ENCODE results near the gene NLRC3.
"Not testable (repeated sequence)": the region's sequence is repeated elsewhere in the genome, so short reads cannot be mapped to it uniquely, and the experiment has no call there.

NLRC3 gene, protein sequence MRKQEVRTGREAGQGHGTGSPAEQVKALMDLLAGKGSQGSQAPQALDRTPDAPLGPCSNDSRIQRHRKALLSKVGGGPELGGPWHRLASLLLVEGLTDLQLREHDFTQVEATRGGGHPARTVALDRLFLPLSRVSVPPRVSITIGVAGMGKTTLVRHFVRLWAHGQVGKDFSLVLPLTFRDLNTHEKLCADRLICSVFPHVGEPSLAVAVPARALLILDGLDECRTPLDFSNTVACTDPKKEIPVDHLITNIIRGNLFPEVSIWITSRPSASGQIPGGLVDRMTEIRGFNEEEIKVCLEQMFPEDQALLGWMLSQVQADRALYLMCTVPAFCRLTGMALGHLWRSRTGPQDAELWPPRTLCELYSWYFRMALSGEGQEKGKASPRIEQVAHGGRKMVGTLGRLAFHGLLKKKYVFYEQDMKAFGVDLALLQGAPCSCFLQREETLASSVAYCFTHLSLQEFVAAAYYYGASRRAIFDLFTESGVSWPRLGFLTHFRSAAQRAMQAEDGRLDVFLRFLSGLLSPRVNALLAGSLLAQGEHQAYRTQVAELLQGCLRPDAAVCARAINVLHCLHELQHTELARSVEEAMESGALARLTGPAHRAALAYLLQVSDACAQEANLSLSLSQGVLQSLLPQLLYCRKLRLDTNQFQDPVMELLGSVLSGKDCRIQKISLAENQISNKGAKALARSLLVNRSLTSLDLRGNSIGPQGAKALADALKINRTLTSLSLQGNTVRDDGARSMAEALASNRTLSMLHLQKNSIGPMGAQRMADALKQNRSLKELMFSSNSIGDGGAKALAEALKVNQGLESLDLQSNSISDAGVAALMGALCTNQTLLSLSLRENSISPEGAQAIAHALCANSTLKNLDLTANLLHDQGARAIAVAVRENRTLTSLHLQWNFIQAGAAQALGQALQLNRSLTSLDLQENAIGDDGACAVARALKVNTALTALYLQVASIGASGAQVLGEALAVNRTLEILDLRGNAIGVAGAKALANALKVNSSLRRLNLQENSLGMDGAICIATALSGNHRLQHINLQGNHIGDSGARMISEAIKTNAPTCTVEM

DNA sequence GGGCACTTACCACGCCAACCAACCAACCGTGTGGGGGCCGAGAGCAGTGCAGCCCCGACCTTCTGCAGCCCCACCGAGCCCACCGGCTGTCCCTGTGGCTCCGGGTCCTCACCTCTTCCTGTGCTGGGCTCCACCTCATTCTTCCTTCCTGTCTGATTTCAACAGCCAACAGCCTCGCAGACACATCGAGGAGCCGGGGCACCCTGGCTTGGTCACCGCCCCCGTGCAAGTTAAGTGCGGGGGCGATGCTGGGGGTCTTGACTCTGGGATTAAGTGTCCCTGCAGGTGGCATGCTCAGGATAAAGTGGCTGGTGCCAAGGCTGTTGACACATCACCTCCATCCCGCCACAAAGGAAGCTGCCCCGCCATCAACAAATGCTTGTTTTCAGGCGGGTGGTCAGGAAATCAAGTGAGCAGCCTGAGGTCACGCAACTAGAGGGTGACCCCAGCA is at the start of gene NLRC3:
TSS of gene NLRC3 (minus strand) at position 102 of the 451 bp plus-strand sequence. CDS start 12,367 bp downstream, outside the sequence.
- DNase-seq = no peak

DNA sequence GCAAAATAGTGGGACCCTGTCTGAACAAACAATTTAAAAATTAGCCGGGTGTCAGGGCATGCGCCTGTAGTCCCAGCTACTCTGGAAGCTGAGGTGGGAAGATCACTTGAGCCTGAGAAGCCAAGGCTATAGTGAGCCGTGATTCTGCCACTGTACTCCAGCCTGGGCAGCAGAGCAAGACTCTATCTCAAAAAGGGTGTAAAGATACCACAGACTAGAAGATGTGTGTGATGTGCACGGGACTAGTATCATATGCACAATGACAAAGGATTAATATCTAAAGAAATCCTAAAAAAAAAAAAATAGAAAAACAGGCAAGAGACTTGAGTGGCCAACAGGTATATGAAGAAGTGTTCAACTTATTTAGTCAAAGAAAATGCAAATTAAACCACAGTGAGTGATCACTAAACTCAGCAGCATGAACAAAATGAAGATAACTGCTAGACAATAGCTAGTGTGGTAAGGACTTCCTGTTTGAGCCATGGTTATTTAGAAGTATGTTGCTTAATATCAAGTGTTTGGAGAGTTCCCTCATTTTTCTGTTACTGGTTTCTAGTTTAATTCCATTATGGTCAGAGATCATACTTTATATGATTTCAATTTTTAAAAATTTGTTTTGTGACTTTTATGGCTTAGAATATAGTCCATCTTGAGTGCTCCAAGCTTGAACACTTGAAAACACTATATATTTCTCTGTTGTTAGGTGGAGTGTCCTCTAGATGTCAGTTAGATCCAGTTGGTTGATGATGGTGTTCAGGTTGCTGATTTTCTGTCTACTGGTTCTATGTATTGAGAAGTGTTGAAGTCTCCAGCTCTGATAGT is 48.9 kb upstream of the NLRC3 start:
- no peak for DNase-seq

DNA sequence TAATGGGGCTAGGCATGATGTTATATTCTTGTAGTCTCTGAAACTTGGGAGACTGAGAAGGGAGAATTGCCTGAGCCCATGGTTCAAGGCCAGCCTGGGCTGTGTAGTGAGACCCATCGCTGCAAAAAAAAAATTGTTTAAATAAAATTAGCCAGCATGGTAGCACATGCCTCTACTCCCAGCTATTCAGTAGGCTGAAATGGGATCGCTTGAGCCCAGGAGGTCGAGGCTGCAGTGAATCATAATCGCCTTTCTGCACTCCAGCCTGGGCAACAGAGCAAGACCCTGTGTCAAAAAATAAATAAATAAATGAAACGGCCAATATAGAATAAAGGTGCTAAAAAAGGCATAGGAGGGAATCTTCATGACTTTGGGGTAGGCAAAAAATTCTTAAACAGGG is 48.1 kb upstream of the NLRC3 start:
- no peak for DNase-seq

DNA sequence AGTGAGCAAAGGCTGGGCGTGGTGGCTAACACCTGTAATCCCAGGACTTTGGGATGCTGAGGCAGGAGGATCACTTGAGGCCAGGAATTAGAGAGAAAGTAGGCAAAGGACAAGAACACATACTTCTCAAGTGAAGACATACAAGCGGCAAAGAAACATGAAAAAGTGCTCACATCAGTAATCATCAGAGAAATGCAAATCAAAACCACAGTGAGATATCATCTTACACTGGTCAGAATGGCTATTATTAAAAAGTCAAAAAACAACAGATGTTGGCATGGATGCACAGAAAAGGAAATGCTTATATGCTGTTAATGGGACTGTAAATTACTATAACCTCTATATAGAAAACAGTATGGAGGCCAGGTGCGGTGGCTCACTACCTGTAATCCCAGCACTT is 46.4 kb upstream of the NLRC3 start:
- no peak for DNase-seq

DNA sequence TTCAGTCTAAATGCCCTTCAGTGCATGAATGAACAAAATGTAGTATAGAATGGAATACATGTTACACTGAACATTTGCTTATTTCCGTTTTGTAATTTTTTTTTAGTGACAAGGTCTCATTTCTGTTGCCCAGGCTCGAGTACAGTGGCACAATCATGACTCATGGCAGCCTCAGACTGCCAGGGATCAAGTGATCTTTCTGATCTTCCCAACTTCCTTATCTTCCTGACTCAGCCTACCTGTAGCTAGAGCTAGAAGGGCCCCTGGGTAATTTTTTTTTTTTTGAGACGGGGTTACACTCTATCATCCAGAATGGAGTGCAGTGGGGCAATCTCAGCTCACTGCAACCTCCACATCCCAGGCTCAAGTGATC is 41.6 kb upstream of the NLRC3 start:
- DNase-seq = no peak

DNA sequence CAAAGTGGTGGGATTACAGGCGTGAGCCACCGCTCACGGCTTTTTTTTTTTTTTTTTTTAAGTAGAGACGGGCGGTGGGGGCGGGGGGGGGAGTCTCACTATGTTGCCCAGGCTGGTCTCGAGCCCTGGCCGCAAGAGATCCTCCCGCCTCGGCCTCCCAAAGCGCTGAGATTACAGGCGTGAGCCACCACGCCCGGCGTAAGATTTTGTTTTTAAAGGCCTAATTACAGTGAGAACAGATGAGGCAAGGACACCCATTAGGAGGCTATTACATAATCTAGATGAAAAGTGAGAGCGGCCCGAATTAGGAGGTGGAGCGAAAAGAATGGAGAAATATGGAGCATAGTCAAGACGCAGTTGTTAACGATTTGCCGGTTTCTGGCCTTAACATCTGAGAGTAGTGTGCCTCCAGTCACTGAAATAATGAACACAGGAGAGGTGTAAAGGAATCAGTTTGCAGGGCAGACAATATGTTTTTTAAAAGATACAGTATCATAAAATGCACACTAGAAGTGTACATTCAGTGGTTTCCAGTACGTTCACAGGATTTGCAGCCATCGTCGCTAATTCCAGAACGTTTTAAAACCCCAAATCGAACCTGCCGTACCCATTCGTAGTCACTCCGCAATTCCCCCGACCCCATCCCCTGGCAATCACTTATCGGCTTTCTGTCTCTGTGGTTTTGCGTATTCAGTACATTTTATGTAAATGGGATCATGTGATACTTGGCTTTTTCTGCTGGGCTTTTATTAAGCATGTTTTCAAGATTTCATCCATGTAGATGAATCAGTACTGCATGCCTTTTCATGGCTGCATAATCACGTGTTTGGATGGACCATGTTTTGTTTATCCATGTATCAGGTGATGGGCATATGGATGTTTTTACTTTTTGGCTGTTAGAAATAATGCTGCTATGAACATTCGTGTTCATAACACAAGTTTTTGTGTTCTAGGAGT is 35.6 kb upstream of the NLRC3 start:
- DNase-seq = no peak

DNA sequence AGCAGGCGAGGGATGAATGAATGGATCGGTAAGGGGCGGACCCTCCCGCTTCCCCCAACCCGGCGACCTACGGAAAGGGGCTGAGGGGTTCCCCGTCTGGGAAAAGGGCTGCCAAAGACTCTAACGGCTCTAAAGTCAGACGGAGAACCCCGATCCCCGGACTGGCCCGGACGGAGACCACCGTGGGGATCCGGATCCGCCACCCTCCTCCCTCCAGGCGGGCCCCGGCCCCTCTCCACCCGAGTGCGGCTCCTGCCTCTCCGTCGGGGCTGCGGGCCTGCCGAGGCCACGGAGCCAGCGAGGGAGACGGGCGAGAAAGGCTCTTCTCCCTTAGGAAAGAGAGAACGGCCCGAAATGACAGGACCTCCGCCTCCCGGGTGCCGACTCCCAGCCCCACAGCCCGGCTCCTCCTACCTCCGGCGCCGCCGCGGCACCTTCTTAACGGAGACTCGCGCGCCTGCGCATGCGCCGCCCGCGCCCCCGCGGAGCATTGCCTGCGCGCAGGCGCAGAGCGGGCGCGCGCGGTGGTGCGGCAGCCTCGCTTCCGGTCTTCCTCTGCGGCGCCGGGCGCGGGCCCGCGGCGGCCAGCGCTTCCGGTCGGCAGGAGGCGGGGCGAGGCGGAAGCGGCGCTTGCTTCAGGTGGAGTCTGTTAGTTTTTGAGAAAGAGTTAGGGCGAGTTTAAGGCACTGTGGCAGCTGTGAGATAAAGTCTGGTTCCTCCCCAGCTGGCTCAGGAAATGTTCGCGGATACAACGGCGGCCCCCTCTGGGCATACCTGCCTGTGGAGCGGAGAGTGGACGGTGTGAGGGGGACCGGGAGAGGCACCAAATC is 34.2 kb upstream of the NLRC3 start, which contains the start of gene SLX4:
TSS of gene SLX4 (minus strand) at position 461 of the 830 bp plus-strand sequence. CDS start 2,642 bp downstream, outside the sequence.
- DNase-seq = peak in 55 of 56 donors; percentile 4 to 88 (median 74)

DNA sequence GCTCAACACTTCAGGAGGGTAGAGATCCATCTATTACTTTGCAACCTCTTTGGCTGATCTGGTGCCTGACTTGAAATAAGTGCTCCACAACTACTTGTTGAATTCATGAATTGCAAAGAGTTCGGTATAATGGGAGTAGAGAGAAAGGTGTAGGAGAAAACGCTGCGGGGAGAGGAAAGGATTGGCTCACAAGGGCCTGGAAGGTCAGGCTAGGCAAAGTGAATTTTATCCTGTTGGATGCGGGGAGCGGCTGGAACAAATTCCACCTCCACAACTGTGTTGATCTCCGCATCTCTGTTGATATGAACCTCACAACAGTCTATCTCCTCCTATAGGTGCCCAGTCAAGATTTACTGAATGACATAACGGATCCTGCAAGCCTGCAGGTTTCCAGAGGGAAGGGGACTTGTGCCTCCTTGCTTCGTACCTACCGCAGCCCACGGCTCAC is 33.5 kb upstream of the NLRC3 start:
- DNase-seq = peak in 4 of 56 donors; percentile 16 to 48 (median 22)

DNA sequence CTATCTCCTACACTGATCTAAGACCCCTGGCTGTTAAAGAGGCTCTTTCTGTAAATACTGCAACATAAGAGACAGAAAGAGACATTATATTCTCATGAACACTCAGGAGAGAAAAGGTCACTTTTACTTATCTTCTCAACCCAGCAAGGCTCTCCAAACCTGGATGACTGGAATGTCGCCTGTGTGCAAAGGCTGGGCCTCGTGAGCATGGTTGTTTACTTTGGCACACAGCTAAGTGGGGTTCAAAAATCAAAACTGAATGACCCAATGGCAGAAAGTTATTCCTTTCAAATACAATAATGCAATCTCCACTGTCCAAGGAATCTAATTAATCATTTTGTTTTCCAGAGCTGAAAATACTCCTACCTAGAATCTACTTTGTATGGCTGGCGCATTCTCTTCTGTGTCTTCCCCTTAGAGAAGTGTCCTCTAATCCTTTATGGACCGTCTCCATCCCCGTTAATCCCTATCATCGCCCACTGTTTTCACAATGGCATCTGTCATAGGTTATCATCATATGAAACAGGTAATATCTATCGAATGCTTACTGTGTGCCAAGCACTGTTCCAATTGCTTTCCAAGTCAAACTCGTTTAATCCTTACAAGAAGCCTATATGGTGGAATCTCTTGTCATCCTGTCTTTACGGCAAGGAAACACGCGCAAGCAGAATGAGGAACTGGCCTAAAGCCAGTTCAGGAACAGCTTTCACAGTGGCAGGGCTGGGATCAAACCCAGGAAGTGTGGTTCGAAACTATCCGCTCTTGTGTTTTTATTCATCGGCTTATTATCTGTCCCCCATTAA is 32.9 kb upstream of the NLRC3 start:
- DNase-seq = no peak

DNA sequence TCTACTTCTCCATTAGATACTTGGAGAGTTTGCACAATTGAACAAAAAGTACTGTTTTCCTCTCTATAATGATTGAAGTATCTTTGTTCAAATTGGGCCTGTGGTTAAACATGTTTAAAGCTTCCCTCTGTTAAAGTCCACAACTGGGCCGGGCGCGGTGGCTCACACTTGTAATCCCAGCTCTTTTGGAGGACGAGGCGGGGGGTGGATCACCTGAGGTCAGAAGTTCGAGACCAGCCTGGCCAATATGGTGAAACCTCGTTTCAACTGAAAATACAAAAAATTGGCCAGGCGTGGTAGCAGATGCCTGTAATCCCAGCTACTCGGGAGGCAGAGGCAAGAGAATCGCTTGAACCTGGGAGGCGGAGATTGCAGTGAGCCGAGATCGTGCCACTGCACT is 31.8 kb upstream of the NLRC3 start:
- DNase-seq = not testable (repeated sequence)

DNA sequence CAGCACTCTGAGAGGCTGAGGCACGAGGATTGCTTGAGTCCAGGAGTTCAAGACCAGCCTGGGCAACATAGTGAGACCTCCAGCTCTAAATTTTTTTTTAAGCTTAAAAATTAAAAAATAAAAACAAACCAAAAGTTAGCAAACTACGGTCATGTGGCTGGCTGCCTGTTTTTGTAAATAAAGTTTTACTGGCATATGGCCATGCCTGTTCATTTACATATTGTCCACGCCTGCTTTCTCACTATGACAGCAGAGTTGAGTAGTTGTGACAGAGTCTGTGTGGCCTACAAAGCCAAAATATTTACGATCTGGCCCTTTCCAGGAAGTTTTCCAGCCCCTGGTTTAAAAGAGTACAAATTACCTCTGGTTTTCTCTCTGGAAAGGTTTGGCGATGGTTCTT is 30.9 kb upstream of the NLRC3 start:
- no peak for DNase-seq

DNA sequence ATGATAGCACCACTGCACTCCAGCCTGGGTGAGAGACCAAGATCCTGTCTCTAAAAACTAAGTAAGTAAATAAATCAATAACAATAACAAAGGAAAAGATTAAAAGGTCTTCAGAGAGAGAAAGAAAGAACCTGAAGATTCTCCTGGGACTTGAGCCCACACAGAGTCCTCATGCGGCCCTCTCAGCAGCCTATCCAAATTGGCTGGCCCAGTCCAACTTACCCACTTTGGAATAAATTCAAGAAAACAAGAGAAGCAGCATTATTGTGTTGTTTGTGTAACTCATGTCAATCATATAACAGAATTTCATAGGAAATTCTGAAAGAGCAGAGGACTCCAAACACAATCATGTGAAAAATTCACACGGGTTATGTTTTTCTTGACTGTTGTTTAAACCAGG is 30.4 kb upstream of the NLRC3 start:
- DNase-seq = no peak

DNA sequence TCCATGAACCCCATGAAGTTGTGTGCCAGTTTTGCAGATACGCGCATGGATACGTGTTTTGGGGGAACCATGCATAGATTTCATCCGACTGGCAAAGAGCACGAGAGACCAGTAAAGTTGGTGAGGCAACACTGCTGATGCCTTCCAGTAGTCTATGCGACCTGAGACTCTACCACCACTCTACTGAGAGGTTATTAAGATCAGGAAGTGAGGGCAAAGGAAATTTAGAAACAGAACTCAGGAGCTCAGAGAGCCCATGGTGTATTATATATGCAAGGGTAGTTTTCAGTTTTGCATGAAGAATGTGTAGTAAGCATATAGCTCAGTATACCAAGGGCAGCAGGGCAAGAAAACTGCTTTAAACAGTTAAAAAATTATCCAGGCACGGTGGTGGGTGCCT is 30.0 kb upstream of the NLRC3 start:
- no peak for DNase-seq

DNA sequence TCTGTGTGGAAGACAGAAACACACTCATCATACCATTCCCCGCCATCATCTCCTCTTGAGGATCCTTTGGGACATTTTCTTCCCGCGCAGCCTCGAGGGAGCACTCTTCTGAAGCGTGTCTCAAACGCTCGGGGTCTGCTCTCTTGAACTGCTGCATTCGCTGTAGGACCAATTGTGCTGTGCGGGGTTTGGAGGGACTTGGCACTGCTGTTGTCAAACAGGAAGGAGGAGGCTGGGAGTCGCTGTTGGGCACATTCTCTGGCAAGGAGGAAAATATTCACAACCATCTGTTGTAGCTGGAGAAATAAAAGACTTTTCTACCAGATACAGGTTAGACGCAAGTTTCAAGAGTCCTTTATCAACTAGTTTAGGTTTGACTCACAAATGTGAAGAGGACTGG is 29.2 kb upstream of the NLRC3 start:
- DNase-seq = no peak

DNA sequence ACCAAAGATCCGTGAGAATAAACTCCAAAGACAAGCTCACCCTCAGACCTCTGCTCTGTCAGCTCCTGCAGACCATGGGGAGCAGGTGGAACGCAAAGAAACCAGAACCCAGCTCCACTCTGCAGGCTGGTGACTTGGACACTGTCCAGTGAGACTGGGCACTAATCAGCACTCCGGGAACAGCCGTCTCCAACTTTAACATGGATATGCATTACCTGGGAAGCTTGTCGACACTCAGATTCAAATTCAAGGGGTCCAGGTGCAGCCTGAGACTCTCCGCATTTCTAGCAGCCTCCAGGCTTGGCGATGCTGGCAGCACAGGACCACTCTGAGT is 25.1 kb upstream of the NLRC3 start:
- DNase-seq = no peak

DNA sequence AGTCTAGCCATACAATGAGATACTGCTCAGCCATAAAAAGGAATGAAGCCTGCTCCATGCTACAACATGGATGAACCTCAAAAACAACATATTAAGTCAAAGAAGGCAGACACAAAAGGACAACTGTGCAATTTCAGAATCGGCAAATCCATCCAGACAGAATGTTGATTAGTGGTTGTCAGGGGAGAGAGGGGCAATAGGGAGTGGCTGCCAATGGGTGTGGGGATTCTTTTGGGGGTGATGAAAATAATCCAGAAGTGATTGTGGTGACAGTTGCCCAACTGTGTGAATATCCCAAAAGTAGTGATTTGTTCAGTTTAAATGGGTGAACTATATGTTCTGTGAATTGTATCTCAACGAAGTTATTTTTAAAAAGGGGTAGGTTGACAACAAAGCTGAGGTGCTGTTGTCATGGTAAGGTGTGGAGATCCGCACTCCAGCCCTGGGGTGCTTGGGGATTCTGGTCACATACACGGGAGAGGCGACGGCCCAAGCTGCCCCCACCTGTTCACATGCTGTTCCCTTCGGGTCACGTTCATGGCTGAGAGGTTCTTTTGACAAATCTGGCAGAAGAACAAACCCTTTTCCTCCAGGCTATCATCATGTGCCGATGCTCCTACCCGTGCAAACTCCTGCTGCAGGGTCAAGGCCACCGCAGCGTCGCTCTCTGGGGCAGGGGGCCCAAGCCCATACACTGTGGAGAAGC is 24.6 kb upstream of the NLRC3 start:
- no peak for DNase-seq

DNA sequence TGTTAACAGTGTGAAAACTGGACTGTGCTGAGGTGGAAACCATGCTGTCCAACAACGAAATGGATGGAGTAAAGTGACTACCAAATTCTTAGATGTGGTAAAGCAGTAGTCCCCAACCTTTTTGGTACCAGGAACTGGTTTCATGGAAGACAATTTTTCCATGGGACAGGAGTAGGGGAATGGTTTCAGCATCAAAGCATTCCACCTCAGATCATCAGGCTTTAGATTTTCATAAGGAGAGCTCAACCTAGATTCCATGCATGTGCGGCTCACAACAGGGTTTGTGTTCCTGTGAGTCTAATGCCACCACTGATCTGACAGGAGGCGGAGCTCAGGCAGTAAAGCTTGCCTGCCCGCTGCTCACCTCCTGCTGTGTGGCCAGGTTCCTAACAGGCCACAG is 22.7 kb upstream of the NLRC3 start:
- DNase-seq = no peak

Measured in nucleus accumbens (tissue), 56 donors.